HG02938 (cell line): Measurements from ENCODE around the gene NDRG2.

Experiments
- ATAC-seq: cut with Tn5 transposase; IDR thresholded peaks from one replicate; pipeline ENCODE4 v1.9.1; 2021; ENCODE audit warnings: mild to moderate bottlenecking, moderate library complexity; ENCODE audit not compliant: unreplicated experiment

NDRG2 gene

GRCh38 chr14:21024585-21025370 is at the start of gene NDRG2:
TSS of gene NDRG2 (minus strand) at chr14:21025061. CDS start at chr14:21023315, 1,746 bp downstream.
- ATAC-seq, result no peak

- no peak for ATAC-seq
These were observed 49.1 kb upstream of the NDRG2 start for GRCh38 chr14:21073921-21074320.

- ATAC-seq, result no peak
These were observed 48.0 kb upstream of the NDRG2 start for GRCh38 chr14:21072781-21073339.

- ATAC-seq, result no peak
These were observed 47.2 kb upstream of the NDRG2 start for GRCh38 chr14:21072031-21072473.

GRCh38 chr14:21071225-21072030 is 46.6 kb upstream of the NDRG2 start:
- ATAC-seq, result peak; percentile 63

GRCh38 chr14:21070610-21071224 is 45.9 kb upstream of the NDRG2 start:
- ATAC-seq, result peak; percentile 12

- ATAC-seq, result no peak
These were observed 45.3 kb upstream of the NDRG2 start, which contains the start of gene ARHGEF40 for GRCh38 chr14:21070083-21070609. TSS of gene ARHGEF40 (plus strand) at chr14:21070304. CDS start at chr14:21070397, 93 bp downstream.

GRCh38 chr14:21069388-21070082 is 44.7 kb upstream of the NDRG2 start:
- ATAC-seq, result no peak

- no peak for ATAC-seq
These were observed 43.9 kb upstream of the NDRG2 start for GRCh38 chr14:21068521-21069387.

GRCh38 chr14:21066882-21067502 is 42.1 kb upstream of the NDRG2 start:
- ATAC-seq, result no peak

GRCh38 chr14:21063479-21063878 is 38.6 kb upstream of the NDRG2 start:
- no peak for ATAC-seq

- ATAC-seq, result no peak
These were observed 36.4 kb upstream of the NDRG2 start for GRCh38 chr14:21061347-21061668.

- ATAC-seq, result no peak
These were observed 35.9 kb upstream of the NDRG2 start for GRCh38 chr14:21060614-21061346.

- no peak for ATAC-seq
These were observed 35.2 kb upstream of the NDRG2 start for GRCh38 chr14:21059842-21060613.

- no peak for ATAC-seq
These were observed 34.0 kb upstream of the NDRG2 start for GRCh38 chr14:21058903-21059302.

GRCh38 chr14:21057803-21058675 is 33.2 kb upstream of the NDRG2 start, which contains the start of gene RNASE8:
TSS of gene RNASE8 (plus strand) at chr14:21057822. CDS start at chr14:21057893, 71 bp downstream.
- no peak for ATAC-seq
